ENCODE results near the gene GABRB1.

Gene GABRB1

DNA sequence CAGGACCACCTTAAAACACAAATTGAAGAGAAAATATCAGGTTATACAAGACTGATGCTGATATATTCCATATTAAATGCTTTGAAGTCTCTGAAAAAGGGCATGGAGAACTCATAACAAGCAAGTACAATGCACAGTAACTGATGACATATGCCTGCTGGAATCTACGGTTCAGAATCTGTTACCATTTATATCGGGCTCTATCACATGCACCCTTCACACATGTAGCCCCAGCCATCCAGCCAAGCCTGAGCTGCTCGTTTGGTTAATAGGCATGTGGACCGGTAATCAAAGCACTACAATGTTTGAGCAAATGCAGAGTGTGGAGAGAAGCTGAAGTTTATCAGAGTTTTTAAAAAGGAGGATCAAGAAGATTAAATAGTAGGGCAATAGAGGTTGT is 420.3 kb downstream of the GABRB1 start:
- TF ChIP-seq, protein P1, sequence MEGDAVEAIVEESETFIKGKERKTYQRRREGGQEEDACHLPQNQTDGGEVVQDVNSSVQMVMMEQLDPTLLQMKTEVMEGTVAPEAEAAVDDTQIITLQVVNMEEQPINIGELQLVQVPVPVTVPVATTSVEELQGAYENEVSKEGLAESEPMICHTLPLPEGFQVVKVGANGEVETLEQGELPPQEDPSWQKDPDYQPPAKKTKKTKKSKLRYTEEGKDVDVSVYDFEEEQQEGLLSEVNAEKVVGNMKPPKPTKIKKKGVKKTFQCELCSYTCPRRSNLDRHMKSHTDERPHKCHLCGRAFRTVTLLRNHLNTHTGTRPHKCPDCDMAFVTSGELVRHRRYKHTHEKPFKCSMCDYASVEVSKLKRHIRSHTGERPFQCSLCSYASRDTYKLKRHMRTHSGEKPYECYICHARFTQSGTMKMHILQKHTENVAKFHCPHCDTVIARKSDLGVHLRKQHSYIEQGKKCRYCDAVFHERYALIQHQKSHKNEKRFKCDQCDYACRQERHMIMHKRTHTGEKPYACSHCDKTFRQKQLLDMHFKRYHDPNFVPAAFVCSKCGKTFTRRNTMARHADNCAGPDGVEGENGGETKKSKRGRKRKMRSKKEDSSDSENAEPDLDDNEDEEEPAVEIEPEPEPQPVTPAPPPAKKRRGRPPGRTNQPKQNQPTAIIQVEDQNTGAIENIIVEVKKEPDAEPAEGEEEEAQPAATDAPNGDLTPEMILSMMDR (IDR thresholded peaks at IDR 0.05) = no peak

DNA sequence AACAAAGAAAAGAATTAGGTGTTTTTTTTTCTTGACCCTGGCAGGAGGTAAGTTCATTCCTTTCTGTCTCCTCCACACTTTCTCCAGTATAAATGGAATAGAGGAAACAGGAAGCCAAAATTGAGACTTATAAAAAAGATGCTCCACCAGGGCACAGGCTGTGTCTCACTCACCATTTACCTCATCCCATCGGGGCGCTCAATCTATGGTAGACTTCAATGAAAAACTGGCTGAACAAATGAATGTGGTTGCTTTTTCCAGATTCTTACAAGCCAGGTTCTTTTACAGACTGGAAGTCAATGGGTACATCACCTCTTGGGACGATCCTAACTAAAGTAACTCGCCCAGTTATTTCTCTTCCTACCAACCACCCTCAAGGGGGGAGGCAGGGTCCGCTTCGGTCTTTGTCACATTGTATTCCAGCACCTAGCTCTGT is 431.4 kb downstream of the GABRB1 start:
- TF ChIP-seq, protein P1 (IDR thresholded peaks at IDR 0.05) = no peak

GRCh38 chr4:47463235-47463956 is 432.0 kb downstream of the GABRB1 start, which contains the start of gene COMMD8:
TSS of gene COMMD8 (minus strand) at chr4:47463702. CDS start at chr4:47463651, 51 bp downstream.
- TF ChIP-seq, protein P1 (IDR thresholded peaks at IDR 0.05) = peak; percentile 15; the same call in 1 of the 2 replicates

- TF ChIP-seq, protein P1 (IDR thresholded peaks at IDR 0.05) = no peak
Measured at GRCh38 chr4:47465004-47465403, 433.6 kb downstream of the GABRB1 start.

GRCh38 chr4:47466056-47466785 is 434.9 kb downstream of the GABRB1 start:
- TF ChIP-seq, protein P1 (IDR thresholded peaks at IDR 0.05) = no peak

GRCh38 chr4:47468706-47469365 is 437.5 kb downstream of the GABRB1 start:
- TF ChIP-seq, protein P1 (IDR thresholded peaks at IDR 0.05) = no peak

GRCh38 chr4:47469951-47470350 is 438.6 kb downstream of the GABRB1 start:
- TF ChIP-seq, protein P1 (IDR thresholded peaks at IDR 0.05) = no peak

Measured in LNCAP (cell line).